Effector memory CD8-positive, alpha-beta T cell (primary cell): ENCODE measurements around the gene PSMA7.

Experiments used
- ATAC-seq: fragments of 150-1000 bp; cut with Tn5 transposase; replicated peaks from 2 replicates; pipeline ENCODE4 v1.10.0; 2021; ENCODE audit warnings: mild to moderate bottlenecking, moderate library complexity
- DNase-seq, 3 experiments: peaks; one replicate each; pipeline ENCODE4 v3.0.0; 2021
- H3K27ac Mint-ChIP-seq, 2 donors: one replicate each; pipeline ENCODE4 v1.8.0; 2022; ENCODE audit warnings: mild to moderate bottlenecking in 2 of 2, mixed read lengths in 2 of 2, moderate library complexity in 2 of 2
- H3K27me3 Mint-ChIP-seq, 2 donors: one replicate each; pipeline ENCODE4 v1.8.0; 2022; ENCODE audit warnings: mixed read lengths in 2 of 2
- H3K36me3 Mint-ChIP-seq: one replicate; pipeline ENCODE4 v1.8.0; 2022; ENCODE audit warnings: mild to moderate bottlenecking, moderate library complexity, mixed read lengths; ENCODE audit not compliant: insufficient read depth
- H3K4me1 Mint-ChIP-seq, 2 donors: one replicate each; pipeline ENCODE4 v1.8.0; 2022; ENCODE audit warnings: low read depth in 2 of 2, mixed read lengths in 2 of 2
- H3K4me3 Mint-ChIP-seq, 2 donors: one replicate each; pipeline ENCODE4 v1.8.0; 2022; ENCODE audit warnings: mild to moderate bottlenecking in 2 of 2, mixed read lengths in 2 of 2, moderate library complexity in 2 of 2
- H3K9me3 Mint-ChIP-seq, 2 donors: one replicate each; pipeline ENCODE4 v1.8.0; 2022; ENCODE audit warnings: mixed read lengths in 2 of 2

PSMA7 gene

DNA sequence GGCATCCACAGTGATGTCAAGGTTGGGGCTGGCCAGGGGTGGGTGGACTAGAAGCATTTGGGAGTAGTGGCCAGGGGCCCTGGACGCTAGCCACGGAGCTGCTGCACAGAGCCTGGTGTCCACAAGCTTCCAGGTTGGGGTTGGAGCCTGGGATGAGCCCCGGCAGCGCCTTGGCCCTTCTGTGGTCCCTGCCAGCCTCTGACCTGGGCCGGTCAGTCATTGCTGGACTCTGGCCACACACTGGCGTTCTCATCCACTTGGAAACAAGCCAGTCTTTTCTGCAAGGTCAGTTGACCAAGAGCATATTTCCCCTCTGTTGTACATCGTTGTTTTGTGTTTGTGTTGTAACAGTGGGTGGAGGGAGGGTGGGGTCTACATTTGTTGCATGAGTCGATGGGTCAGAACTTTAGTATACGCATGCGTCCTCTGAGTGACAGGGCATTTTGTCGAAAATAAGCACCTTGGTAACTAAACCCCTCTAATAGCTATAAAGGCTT is 8.4 kb downstream of the PSMA7 start:
- Mint-ChIP-seq H3K4me1 (peaks cover 19 to 25% of the 10 kb centered on the region in 2 donors), H3K27ac (peak overlapping the region; percentile 84 to 89), H3K36me3 (peaks cover 87% of the 10 kb centered on the region), H3K27me3 (no peaks in the 10 kb centered on the region), H3K9me3 (no peaks in the 10 kb centered on the region), H3K4me3 (no peak overlapping the region)
- ATAC-seq (no peak), DNase-seq (no peak)

GRCh38 chr20:62133864-62134263 is 9.3 kb downstream of the PSMA7 start:
- ATAC-seq (no peak), DNase-seq (no peak)
- Mint-ChIP-seq H3K36me3 (peaks cover 77% of the 10 kb centered on the region), H3K27ac (peak overlapping the region; percentile 84 to 89), H3K9me3 (no peaks in the 10 kb centered on the region), H3K4me1 (peaks cover 19 to 25% of the 10 kb centered on the region in 2 donors), H3K27me3 (no peaks in the 10 kb centered on the region), H3K4me3 (peak overlapping the region in 1 of 2 donors; percentile 23)

GRCh38 chr20:62133051-62133845 is 9.9 kb downstream of the PSMA7 start:
- Mint-ChIP-seq H3K4me3 (peak overlapping the region in 1 of 2 donors; percentile 34), H3K4me1 (peaks cover 21 to 24% of the 10 kb centered on the region in 2 donors), H3K27me3 (no peaks in the 10 kb centered on the region), H3K27ac (peak overlapping the region; percentile 84 to 89), H3K36me3 (peaks cover 77% of the 10 kb centered on the region), H3K9me3 (no peaks in the 10 kb centered on the region)
- DNase-seq: no peak
- no peak for ATAC-seq

GRCh38 chr20:62132421-62132820 is 10.8 kb downstream of the PSMA7 start:
- Mint-ChIP-seq H3K4me3 (peak overlapping the region; percentile 43 to 46), H3K4me1 (peaks cover 21 to 23% of the 10 kb centered on the region in 2 donors), H3K27ac (peak overlapping the region; percentile 84 to 89), H3K9me3 (no peaks in the 10 kb centered on the region), H3K36me3 (peaks cover 72% of the 10 kb centered on the region), H3K27me3 (no peaks in the 10 kb centered on the region)
- no peak for DNase-seq
- ATAC-seq: no peak

DNA sequence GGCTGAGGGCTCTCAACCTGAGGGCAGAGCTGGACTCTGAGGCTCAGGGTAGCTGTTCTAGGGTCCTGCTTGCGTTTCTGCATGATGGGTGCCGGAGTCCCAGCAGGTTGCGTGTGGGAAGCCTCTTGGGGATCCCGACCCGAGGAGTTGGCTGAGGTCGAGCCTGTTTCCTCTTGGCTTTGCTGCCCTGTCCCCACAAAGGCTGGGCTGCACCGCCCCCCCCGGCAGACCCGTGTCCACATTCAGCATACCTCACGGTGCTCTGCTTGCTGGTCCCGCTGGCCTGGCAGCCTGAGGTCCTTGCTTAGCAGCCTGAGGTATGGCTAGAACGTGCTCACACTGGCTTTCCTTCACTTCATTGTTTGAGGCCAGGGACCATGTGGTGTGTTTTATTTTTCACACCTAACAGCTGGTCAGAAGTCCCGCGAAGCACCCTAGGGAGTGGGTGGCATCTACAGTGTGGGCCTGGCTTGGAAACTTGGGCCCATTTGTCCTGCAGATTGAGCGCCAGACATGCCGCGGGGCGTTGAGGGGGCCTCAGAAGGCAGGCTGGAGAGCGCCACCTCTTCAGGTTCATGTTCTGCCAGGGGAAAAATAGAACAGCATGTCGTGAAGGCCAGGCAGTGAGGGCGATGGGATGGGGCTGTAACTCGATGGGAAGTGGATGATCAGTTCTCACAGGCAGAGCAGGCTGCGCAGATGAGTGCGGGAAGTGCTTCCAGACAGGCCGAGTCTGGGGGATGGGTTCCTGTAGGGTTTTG is 11.5 kb downstream of the PSMA7 start:
- no peaks in the 10 kb centered on the region for H3K27me3 Mint-ChIP-seq
- peak overlapping the region; percentile 84 to 89 for H3K27ac Mint-ChIP-seq
- H3K4me3 Mint-ChIP-seq: peak overlapping the region; percentile 43 to 46
- DNase-seq (no peak), ATAC-seq (no peak)
- peaks cover 19 to 23% of the 10 kb centered on the region in 2 donors for H3K4me1 Mint-ChIP-seq
- peaks cover 66% of the 10 kb centered on the region for H3K36me3 Mint-ChIP-seq
- H3K9me3 Mint-ChIP-seq: no peaks in the 10 kb centered on the region

- peak overlapping the region; percentile 27 to 83 for H3K27ac Mint-ChIP-seq
- H3K4me1 Mint-ChIP-seq: peaks cover 19 to 24% of the 10 kb centered on the region in 2 donors
- peak; percentile 45 for ATAC-seq
- H3K9me3 Mint-ChIP-seq: no peaks in the 10 kb centered on the region
- H3K27me3 Mint-ChIP-seq: no peaks in the 10 kb centered on the region
- H3K36me3 Mint-ChIP-seq: peaks cover 62% of the 10 kb centered on the region
- H3K4me3 Mint-ChIP-seq: no peak overlapping the region
- DNase-seq: no peak
Measured at GRCh38 chr20:62129731-62130531, 13.3 kb downstream of the PSMA7 start.

- no peaks in the 10 kb centered on the region for H3K9me3 Mint-ChIP-seq
- peaks cover 28 to 35% of the 10 kb centered on the region in 2 donors for H3K4me1 Mint-ChIP-seq
- peak overlapping the region in 1 of 2 donors; percentile 27 for H3K27ac Mint-ChIP-seq
- H3K4me3 Mint-ChIP-seq: no peak overlapping the region
- DNase-seq (no peak), ATAC-seq (no peak)
- H3K36me3 Mint-ChIP-seq: peaks cover 49% of the 10 kb centered on the region
- H3K27me3 Mint-ChIP-seq: no peaks in the 10 kb centered on the region
Measured at GRCh38 chr20:62128502-62128901, 14.7 kb downstream of the PSMA7 start.

DNA sequence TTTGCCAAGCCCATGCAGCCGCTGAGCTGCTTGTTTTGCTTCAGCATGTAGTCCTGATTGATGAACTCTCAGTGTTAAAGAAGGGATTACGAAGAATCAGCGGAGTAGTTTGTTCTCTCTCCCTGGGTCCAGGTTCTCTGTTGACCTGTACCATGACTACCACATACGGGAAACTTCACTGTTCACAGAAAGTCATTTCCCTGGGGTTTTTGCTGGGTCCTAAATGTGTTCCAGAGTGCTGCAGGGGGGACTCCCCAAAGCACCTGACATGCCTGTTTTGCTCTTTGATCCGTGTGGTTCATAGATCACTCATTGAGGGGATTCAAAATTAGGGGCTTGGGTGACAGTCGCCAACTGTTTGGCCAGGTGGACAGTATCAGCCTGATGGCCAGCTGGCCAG is 15.4 kb downstream of the PSMA7 start:
- Mint-ChIP-seq H3K27me3 (no peaks in the 10 kb centered on the region), H3K9me3 (no peaks in the 10 kb centered on the region), H3K27ac (peak overlapping the region in 1 of 2 donors; percentile 29), H3K36me3 (peaks cover 51% of the 10 kb centered on the region), H3K4me1 (peaks cover 32 to 36% of the 10 kb centered on the region in 2 donors), H3K4me3 (no peak overlapping the region)
- DNase-seq (no peak), ATAC-seq (no peak)

- no peaks in the 10 kb centered on the region for H3K27me3 Mint-ChIP-seq
Measured at GRCh38 chr20:62126141-62126540, 17.1 kb downstream of the PSMA7 start.

DNA sequence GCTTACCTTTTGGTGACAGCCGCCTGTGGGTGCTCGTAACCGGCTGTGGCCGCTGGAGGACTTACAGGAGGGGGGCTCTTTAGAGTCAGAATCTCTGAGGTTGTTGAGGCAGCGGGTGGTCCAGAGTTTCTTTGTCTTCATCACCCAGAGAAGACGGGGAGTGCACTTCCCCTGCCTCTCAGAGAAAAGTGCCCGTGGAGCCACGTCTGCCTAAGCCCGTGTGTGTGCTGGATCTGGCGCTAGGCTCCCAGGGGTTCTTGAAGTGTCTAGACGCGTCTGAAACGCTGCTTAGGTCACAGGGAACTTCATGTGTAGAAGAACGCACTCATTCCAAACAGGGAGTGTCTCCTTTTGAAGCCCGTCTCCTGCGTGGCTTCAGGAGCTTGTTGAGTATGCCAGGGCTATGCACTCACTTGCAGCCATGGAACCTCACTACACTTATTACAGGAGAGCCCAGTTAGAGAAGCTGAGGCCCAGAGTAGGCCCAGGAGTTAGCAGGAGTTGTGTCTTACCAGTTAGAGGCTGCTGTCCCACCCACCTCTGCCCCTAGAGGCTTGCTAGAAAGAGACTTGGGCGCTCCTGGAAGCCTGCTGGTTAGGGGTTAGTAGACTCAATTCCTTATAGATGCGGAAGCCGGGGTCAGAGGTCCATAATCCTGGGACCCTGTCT is 19.6 kb downstream of the PSMA7 start:
- Mint-ChIP-seq H3K9me3 (no peaks in the 10 kb centered on the region), H3K27ac (peak overlapping the region; percentile 70 to 81), H3K27me3 (no peaks in the 10 kb centered on the region), H3K4me1 (peaks cover 46% of the 10 kb centered on the region in 2 donors), H3K4me3 (peak overlapping the region; percentile 77 to 84), H3K36me3 (peaks cover 52% of the 10 kb centered on the region)
- ATAC-seq: no peak
- DNase-seq: no peak

More at GRCh38 chr20:62126141-62126540, 17.1 kb downstream of the PSMA7 start:
- Mint-ChIP-seq H3K9me3 (no peaks in the 10 kb centered on the region), H3K27ac (no peak overlapping the region), H3K36me3 (peaks cover 47% of the 10 kb centered on the region), H3K4me3 (no peak overlapping the region), H3K4me1 (peaks cover 27 to 29% of the 10 kb centered on the region in 2 donors)
- DNase-seq (no peak), ATAC-seq (no peak)

GRCh38 chr20:62122654-62123449 is 20.3 kb downstream of the PSMA7 start:
- Mint-ChIP-seq H3K27ac (peak overlapping the region; percentile 70 to 81), H3K4me1 (peaks cover 42 to 49% of the 10 kb centered on the region in 2 donors), H3K36me3 (peaks cover 51% of the 10 kb centered on the region), H3K9me3 (no peaks in the 10 kb centered on the region), H3K27me3 (no peaks in the 10 kb centered on the region), H3K4me3 (peak overlapping the region; percentile 82 to 84)
- peak; percentile 26 to 31 (median 28) for DNase-seq
- peak; percentile 13 for ATAC-seq
